CD1c-positive myeloid dendritic cell (primary cell): ENCODE data around the gene HOXD10.
A peak's percentile ranks its signal among the peaks of the same experiment; 100 is the strongest.

ENCODE experiments used
- DNase-seq: peaks from one replicate; pipeline ENCODE4 v3.0.0-alpha.2; 2016; ENCODE audit errors: extremely low spot score

Gene HOXD10

DNA sequence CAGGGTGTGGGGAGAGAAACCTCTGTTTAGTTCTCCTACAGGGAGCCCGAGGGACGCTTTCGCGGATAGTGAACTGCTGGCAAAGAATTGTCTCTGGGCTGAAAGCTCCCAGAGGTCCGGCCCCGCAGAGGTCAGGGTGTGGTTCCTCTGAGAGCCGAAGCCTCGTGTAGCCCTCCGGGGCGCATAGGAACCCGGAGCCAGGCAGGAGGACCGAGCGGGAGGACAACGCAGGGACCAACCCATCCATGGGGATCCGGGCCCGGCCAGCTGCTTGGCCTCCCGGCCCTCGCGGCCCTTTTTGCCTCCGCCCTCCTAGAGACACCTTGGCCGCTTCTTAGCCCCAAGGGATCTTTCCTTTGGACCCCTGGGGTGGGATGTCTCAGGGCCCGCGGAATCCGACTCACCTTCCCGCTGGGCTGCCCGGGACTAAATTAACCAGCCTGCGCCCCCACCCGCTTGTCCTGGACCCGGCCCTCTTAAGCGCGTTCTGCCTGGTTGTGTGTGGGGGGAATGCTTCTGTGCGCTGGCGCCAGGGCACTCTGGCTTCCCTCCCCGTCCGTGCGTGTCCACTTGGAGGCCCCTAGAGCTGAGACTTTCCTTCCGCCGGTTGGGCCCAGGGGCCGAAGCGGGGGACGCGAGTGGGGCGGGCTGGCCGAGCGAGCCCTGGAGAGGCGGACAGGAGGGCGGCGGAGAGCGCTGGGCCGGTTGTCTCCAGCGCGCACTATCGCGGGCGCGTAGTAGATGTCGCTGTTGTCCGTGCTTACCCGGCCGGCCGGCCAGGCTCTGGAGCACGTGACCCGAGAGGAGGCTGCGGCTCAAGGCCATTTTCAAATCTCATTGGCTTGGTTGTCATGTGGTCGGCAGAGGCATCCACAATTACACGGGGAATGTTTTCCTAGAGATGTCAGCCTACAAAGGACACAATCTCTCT lies at the start of gene HOXD10:
HOXD10 (plus strand) TSS at position 896 of the 931 bp plus-strand sequence. CDS start 56 bp downstream, outside the sequence.
- DNase-seq, result no peak

DNA sequence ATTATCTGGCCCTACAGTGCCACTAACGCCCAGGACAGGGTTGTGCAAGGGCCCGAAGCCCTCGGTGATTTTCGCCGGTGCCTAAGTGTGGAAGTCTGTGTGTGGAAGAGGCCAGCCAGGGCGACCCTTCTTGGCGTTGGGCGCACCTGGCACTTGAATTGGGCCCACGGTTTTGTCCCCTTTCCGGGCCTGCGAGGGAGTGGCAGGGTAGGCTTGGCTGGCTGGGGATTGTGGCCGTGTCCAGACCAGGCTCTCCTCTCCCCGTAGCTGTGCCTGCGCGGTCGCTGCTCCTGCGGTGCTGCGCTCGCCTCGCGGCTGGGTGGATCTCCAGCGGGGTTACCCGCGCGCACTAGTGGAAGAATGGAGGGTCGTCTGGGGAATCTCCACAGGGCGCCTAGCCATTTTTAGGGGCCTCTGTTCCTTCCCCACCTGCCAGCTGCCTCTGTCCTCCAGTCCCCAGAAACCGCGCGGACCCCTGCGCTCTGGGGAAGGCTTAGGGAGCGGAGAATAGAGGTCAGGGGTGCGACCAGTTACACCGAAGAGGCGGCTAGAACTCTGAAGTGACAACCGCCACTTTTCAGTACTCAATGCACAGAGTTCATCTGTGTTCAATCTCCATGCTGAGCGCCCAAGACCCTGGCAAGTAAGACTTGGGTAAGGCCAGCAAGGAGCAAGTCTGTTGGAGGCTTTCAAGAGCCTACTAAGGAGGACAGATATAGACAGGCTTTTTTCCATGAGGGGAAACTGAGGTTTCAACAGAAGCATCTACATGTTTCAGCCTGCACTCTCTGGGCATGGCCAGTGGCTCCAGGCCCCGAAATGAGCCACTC lies 48.8 kb upstream of the HOXD10 start:
- DNase-seq, result no peak

DNA sequence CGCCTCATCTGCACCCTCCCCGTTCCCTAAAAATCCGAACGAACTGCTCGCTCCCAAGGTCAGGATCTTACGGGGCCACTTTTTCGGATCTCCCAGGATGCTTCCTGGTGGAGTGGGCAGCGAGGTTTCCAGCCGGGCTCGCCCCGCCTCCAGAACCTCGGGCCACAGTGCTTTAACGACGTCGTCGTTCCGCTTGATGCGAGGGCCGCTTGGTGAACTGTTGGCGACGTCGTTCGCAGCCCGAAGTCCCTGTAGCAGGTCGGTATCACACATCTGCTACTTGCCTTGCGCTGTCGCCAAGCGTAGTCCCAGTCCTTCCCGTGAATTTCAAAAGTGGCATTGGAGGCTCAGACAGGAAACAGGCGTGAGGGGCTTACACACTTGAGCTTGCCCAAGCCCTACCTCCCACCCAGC lies 48.2 kb upstream of the HOXD10 start:
- DNase-seq, result no peak

DNA sequence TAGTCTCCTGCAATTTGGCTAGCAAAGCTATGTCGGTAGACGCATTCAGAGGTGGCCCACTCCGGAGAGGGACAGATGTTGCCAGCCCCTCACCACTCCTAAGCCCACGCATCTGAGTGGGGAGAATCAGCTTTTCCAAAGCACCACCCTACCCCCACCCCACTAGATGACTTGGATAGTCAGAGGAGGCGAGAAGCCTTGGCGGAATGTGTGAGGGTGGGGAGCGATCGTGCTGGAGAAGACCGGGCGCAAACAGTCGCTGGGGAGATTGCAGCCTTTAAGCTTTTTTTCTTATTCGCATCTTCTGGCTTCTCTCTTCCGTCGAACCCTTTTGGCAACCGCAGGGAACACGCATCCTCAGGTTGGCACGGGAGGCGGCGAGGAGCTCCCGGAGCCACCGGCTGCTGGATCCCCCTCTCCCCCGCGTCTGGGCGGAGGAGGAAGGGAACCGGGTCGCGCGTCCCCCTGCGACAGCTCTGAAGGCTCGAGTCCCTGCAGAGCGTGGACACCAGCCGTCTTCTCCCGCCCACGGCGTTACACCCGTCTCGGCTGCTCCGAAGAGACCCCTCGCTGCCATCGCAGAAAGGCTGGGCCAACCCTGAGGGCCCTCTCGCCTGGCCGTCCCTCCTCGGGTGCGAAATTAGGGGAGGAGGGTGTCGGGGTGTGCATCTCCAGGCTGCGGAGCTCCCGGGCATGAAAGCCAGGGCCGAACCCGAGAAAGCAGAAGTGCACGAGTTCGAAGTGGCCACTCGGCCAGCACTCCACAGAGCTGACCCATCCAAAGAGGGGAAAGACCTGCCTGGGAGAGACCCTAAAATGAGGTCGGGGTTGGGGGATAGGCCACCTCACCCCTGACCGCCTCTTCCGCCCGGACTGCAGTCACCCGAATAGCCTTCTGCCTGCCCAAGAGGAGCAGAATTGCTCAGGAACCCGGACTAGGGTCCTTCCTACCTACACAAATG lies 45.0 kb upstream of the HOXD10 start:
- DNase-seq, result no peak

DNA sequence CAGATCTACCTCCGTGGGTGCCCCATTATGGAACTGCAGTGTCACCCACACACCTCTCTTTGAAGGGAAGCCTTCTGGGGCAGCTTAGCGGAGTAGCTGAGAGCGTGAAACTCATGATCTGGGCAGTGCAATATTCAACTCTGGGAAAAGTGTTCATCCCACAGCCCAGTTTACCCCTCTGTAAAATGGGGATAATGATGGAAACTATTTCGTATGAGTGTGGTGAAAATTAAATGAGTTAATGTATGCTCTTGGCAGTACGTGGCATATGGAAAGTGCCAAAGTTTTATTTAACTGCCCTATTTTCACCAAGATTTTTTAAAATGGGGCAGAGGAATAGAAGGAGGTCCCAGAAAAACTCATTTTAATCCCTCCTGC lies 44.3 kb upstream of the HOXD10 start:
- DNase-seq, result no peak

DNA sequence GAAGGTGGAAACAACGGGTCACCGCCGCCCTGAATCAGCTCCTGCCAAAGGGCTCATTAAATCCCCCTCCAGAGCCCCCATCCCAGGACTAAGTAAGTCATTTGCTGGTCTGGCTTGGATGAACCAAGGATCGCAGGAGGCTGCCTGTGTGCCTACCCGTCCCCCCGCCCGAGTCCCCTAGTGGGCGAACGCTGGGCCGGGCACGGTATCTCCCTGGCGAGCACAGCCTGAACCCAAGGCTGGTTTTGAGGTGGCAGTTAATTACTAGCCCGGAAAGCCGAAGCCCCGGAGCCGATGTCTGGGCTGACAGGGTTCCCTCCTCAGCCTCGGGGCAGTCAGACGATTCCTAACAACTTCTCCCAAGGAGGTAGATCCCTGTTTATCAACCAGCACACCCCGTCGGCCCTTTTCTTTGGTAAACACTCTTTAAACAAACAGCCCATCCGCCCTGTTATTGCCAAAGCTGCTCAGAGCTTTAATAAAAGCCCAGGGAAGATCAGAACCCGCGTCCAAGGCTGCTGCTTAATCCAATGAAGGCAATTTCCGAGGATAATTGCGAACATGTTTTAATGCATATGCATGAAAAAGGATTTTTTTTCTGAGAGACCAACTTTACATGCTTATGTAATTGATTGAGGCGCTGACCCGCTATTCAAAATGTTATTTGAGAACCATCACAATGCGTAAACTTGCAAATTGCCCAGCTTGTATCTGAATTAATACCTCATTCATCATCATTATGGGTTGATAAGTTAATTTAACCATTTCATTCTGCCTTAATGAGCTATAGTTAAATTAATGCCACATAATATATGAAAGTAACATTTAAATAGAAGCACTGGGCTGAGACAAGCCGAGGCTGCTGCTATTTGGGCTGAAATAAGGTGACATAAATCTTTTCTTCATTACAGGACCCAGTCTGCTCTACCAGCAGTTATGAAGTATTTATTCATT lies 43.4 kb upstream of the HOXD10 start:
- no peak for DNase-seq

DNA sequence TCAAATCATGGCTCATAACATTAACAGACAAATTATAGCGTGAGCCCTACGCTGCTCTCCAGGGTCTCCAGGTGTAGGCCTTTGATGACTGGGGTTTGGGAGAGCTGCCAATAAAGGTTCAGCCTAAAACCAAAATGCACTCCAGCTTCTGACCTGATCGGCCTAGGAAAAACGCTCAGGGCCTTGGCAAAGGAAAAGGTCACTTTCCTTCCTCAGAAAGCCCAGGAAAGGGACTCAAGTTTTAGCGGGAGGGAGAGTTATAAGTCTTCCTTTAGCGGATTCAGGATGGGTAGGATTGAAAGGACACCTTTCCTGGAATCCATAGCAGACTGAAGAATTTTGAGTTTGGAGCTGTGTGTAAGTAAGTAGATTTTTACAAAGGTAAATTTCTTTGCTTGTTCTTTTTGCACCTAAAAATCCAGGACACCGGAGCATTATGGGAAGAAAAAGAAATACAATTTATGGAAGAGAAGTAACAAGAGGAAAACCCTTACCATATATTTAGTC lies 41.6 kb upstream of the HOXD10 start:
- DNase-seq, result no peak

DNA sequence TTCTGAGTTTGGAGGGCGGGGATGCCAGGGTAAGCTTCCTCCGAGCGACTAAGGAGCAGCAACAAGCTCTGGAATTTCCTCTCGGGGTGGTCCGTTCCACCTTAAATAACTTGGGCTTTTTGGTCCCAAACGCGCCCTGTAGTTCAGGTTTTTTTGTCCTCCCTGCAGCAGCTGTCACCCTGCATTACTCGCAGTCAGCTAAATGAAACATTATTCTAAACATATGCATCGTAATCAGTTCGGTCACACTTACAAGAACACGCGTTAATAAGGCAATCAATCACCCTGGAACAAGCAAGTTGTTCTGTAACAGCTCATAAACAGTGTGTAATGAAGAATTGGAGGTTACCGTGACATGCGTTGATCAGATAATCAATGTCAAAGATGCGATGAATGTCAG lies 41.1 kb upstream of the HOXD10 start:
- no peak for DNase-seq

DNA sequence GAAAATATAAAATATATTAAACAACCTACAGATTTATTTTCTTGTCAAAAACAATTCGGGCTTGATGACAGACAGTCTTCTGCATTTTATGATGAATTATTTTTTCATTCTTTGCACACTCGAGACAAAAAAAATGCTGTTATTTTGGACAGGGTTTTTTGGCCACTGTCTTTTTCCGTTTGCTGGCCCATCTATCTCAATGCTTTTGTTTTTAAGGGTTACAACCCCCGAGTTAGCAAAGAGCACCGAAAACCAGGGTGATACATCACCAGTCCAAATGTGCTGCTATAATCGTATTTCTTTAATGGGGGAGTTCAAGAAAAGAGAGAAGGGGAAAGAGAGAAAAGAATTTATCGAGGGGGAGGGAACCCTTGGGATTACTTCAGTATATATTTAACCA lies 40.5 kb upstream of the HOXD10 start:
- DNase-seq, result no peak

DNA sequence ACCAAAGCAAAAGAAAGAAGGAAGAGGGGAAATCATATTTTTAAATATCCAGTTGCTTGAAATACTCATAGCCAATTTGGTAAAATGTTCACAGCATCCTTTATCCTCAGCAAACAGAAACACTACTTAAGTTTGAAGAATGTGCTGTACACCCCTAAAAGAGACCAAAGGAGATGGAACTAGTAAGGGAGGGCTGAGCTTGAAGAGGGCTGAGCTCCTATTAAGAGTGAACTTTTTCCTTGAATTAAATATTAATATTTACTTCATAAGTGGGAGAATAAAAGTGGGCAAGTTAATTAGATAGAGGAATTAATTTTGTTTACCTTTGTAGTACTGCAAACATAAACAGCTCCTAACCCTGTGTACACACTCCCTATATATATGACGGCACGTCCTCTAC lies 39.8 kb upstream of the HOXD10 start:
- DNase-seq, result no peak

DNA sequence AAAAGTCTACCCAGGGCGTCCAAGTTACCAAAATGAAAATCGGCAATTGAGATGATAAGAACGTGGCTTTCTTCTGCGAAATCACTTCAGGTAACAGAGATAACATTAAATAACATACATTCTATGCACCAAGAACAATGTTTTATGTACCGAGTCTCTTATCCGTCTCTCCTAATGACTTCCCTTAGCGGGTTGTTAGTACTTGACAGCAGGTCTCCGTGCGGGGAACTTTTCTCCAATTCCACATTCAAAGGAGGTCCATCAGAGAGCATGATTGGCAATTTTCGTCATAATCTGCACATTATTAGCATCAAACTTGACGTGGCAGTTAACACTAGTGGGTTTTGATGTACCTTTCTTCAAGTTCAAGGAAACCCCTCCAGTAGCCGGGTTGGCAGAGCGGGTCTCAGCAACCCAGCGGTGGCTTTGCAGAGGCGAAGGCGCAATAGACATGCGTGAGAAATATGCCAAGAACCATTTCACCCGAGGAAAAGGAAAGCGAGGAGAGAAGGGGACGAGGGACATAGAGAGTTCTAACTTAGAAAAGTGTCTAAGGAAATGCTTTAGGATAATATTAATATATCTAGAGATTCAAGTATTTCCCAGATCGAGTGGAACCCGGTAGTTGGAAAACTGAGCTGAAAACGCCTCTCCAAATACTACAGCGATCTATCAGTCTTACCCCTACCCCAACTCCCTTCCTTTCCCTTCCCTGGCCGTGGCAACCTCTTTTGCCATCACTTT lies 37.9 kb upstream of the HOXD10 start:
- no peak for DNase-seq

DNA sequence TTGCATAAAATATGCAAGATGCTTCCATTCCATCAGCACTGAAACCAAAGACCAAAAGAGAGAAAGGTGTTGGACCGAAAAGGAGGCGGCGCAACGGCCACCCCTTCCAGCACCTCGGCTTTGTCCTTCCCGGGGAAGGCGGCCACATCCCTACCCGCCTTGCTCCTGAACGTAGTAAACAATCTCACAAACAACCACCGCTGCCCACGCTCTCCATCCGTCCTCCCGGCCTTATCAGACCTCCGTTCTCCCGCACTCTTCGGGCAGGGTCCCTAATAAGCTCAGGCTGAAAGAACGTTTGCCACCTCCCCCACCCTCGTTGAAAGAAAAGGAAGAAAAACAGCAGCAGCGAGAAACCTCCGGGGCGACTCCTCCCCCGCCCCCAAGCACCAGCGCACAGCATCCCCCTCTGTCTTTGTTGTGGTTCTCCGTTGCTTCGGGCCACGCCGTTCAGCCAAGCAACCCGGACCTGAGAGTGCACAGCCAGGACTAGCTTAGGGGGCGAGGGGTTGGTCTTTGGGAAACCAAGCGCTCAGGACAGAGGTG lies 37.2 kb upstream of the HOXD10 start:
- no peak for DNase-seq

DNA sequence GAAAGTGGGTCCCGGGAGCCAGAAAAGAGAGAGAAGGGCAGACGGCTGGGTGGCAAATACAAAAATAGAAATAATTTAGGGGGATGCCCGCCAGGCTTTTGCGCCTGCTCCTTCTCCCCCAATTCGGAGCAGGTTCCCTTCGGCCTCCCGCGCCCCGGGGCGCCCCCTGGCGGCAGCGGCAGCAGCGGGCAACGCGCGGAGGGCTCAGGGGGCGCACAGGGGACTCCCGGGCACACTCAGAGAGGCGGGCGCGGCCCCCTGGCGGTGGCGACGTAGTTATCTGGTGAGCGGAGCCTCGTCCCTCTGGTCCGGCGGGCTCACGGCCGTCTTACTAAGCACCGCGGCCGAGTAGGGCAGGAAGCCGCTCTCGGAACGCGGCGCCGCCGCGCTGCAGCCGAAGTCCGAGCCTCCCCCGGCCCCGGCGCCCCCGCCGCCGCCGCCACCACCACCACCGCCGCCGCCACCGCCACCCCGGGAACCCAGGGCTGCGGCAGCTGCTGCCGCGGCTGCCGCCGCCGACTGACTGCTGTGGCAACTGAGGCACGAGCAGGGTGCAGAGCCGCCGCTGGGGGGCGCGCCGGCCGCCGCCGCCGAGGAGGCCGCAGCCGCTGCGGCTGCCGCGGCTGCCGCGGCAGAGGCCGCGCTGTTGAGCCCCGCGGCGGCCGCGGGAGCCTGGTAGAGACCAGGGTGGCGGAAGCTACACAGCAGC lies 36.6 kb upstream of the HOXD10 start:
- peak; percentile 22 for DNase-seq

DNA sequence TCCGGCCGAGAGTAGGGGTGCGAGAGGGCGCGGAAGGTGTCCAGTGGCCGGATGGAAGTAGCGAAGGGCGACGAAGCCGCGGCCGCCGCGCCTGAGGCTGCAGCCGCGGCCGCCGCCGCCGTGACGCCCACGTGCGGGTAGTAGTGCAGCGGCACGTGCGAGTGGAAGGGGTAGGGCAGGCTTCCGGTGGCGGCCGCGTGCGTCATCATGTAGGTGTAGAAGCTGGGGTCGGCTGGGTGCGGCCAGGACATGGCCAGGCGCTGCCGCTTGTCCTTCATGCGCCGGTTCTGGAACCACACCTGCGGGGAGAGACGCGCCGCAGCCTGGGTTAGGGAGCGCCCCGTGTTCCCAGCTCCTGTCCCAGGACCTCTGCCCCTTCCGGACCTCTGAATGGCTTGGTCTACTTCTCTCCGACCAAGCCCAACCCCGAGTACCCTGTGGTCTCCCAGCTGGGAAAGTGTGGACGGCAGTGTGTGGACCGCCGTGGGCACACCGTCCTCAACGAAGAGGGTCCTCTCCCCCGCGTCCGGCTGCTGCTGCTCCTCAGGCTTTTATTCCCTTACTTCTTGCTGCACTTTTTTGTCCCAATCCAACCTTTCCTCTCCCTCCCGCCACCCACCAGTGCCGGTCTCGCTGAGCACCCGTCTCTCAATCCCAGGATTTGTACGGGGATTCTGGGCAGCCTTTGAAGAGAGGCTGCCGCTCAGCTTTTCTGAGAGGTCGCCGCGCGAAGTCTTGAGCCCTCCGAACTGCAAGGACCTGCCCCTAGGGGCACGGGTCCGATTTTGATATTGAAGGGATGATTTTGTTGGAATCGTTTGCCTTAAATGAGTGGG lies 35.8 kb upstream of the HOXD10 start:
- DNase-seq, result peak; percentile 21

DNA sequence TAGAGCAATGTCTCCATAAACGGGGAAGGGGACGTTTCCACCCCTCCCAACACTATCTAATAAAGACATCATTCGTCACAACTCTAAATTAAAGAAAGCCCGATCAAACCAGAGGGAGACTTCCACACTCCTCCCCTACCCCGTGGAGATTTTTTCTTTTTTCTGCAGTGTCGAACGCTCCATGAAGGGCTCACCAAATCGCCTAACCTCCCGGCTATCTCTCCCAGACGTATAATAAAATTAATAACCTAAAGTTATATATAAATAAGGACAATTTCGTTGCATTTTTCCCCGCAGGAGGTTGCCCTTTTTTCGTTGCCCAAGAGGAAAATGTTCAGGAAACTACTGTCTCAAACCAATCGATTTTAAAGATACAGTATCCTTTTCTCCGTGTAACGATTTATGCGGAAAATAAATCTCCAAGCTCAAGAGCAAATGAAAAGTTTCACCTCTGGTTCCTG lies 35.2 kb upstream of the HOXD10 start:
- DNase-seq, result no peak

DNA sequence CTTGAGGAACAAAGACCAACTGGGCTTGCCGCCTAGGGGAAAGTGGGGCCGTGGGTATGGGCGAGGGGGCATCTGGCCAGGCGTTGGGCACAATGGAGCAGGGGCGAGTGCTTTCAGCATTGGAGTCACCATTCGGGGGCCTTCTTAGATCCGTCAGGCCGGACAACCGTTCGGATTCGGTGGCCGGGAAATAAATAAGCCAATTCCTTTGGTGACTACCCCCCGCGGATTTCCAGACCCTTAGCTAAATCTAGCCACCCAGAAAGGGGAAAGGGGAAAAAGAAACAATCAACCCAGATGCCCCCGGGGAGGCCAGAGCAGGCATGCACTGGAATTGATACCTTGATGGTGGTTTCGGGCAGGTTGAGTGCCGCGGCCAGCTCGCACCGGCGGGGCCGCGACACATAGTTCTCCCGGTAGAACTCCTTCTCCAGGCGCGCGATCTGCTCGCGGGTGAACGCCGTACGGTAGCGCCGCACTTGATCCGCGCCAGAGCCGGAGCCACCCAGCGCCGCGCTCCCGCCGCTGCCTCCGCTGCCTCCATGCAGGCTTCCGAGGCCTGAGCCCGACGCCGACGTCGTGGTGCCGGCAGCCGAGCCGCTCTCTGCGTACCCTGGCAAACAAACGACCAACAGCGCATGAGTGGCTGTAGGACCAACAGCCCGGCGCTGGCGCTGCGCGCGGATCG lies 34.6 kb upstream of the HOXD10 start:
- no peak for DNase-seq

DNA sequence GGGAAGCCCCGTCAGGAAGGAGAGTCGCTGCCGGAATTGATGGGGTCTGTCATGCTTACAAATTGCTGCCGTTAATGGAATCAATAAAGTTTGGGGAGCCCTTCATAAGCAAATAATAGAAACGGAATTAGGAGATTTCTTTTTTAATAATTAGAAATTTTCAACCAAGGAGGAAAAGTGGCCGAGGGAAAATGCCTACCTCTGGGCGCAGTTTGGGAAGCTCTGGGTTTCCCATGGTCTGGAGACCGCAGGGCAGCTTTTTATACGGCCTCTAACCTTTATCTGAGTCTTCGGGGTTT lies 34.1 kb upstream of the HOXD10 start:
- DNase-seq, result no peak
